HK-2 (cell line): ENCODE measurements around the gene LLGL1.

ENCODE experiments used
- DNase-seq: peaks from one replicate; pipeline ENCODE4 v3.0.0-alpha.2; 2018; ENCODE audit not compliant: unreplicated experiment

Gene LLGL1

GRCh38 chr17:18229771-18230170 is 4.3 kb downstream of the LLGL1 start:
- no peak for DNase-seq

GRCh38 chr17:18230288-18231141 is 5.1 kb downstream of the LLGL1 start:
- DNase-seq: no peak

- DNase-seq: no peak
Measured at GRCh38 chr17:18231164-18231563, 5.7 kb downstream of the LLGL1 start.

DNA sequence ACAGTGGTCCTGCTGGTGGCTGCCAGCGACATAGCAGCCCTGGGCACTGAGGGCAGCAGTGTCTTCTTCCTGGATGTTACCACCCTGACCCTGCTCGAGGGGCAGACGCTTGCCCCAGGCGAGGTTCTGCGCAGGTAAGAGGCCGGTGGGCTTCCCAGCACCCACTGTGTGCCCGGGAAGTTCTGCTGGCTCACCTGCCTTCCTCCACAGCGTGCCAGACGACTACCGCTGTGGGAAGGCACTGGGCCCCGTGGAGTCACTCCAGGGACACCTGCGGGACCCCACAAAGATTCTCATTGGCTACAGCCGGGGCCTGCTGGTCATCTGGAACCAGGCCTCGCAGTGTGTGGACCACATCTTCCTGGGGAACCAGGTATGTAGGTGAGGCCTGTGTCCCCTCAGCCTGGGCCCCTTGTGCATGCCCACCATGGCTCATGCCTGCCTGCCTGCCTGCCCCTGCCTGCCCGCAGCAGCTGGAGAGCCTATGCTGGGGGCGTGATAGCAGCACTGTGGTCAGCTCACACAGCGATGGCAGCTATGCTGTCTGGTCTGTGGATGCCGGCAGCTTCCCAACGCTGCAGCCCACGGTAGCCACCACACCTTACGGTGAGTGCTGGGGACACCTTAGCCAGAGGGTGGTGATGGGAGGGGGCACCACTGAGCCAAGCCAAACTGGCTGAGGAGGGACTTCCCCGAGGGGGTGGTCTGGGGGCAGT is 8.5 kb downstream of the LLGL1 start:
- DNase-seq: no peak

DNA sequence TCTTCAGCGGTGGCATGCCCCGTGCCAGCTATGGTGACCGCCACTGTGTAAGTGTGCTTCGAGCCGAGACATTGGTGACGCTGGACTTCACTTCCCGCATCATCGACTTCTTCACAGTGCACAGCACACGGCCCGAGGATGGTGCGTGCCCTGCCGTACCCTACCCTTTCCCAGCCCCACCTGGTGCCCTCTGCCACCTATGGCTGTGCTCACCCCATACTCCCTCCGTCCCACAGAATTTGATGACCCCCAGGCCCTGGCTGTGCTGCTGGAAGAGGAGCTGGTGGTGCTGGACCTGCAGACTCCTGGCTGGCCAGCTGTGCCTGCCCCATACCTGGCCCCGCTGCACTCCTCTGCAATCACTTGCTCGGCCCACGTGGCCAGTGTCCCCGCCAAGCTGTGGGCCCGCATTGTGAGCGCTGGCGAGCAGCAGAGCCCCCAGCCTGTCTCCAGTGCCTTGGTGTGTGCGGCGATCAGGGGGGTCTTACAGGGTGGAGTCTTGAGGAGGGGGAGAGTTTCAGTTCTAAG is 9.5 kb downstream of the LLGL1 start:
- DNase-seq: no peak

DNA sequence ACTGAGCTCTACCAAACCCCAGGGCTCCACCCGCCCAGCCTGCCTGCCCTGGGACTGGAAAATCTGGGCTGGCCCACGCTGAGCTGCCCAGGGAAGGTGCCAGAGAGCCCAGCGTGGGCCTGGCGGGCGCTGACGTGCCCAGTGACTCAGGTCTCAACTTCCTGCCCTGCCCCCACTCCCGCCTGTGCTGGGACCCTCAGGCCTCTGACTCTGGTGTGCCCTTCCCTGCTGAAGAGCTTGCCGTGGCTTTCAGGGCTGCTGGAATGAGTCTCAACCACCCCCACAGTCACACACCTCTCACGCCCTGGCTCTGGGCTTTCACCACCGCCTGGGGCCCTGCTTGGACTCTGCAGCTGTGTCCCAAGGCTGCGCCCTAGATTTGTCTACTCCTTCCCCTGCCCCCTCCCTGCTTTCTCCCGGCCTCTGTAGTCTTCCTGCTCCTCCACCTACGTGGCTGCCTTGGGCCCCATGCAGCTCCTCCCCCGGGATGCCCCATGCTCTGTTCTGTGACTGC is 10.4 kb downstream of the LLGL1 start:
- DNase-seq: peak; percentile 94

DNA sequence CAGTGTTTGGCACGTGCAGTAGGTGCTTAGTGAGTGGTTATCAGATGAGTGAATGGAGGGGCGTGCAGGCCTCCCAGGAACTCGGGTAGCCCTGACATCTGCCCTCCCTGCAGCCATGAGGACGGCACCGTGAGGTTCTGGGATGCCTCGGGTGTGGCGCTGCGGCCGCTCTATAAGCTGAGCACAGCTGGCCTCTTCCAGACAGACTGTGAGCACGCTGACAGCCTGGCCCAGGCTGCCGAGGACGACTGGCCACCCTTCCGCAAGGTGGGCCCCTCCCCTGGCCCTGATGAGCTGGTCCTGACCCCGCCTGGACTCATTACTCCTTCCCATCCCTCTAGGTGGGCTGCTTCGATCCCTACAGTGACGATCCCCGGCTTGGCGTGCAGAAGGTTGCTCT is 11.1 kb downstream of the LLGL1 start:
- no peak for DNase-seq

- no peak for DNase-seq
Measured at GRCh38 chr17:18237461-18237860, 12.0 kb downstream of the LLGL1 start.

DNA sequence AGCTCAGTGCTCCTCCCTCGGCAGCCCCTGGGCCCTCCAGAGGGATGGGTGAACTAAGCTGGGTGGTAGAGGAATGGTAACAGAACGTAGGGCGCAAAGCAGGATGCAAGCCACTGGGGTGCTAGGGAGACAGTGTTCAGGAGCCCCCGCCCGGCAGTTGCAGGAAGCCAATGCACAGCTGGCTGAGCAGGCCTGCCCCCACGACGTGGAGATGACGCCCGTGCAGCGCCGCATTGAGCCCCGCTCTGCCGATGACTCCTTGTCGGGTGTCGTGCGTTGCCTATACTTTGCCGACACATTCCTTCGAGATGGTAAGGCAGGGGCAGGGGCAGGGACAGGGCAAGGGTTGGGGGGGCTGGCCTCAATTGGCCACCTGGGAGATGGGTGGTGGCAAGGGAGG is 12.9 kb downstream of the LLGL1 start:
- DNase-seq: no peak

DNA sequence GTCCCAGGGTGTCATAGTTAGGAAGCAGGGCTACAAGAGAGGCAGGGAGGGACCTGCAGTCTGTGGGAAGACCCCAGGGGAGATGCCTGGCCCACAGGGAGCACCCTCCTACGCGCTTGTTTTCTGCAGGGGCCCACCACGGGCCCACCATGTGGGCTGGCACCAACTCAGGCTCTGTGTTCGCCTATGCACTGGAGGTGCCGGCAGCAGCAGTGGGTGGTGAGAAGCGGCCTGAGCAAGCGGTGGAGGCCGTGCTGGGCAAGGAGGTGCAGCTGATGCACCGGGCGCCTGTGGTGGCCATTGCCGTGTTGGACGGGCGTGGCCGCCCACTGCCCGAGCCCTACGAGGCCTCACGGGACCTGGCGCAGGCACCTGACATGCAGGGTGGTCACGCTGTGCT is 15.0 kb downstream of the LLGL1 start:
- DNase-seq: no peak

DNA sequence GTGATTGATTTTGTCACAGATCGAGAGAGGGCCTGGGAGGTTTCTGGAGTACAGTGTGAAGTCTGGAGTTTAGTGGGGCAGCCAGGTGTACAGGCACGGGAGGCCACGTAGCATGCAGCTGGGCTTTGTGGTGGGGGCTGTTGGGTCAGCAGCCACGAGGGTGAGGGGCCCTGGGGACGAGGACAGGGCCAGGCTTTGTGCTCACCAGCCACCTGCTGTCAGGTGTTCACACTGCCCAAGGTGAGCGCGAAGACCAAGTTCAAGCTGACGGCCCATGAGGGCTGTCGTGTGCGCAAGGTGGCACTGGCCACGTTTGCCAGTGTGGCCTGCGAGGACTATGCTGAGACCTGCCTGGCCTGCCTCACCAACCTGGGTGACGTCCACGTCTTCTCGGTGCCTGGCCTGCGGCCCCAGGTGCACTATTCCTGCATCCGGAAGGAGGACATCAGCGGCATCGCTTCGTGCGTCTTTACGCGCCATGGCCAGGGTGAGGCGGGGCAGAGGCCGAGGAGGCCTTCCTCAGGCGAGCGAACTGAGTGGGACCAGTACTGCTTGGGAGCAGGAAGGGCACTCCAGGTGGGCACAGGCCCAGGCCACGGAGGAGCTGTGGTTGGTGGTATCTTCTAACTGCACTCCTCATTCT is 15.9 kb downstream of the LLGL1 start:
- DNase-seq: no peak

DNA sequence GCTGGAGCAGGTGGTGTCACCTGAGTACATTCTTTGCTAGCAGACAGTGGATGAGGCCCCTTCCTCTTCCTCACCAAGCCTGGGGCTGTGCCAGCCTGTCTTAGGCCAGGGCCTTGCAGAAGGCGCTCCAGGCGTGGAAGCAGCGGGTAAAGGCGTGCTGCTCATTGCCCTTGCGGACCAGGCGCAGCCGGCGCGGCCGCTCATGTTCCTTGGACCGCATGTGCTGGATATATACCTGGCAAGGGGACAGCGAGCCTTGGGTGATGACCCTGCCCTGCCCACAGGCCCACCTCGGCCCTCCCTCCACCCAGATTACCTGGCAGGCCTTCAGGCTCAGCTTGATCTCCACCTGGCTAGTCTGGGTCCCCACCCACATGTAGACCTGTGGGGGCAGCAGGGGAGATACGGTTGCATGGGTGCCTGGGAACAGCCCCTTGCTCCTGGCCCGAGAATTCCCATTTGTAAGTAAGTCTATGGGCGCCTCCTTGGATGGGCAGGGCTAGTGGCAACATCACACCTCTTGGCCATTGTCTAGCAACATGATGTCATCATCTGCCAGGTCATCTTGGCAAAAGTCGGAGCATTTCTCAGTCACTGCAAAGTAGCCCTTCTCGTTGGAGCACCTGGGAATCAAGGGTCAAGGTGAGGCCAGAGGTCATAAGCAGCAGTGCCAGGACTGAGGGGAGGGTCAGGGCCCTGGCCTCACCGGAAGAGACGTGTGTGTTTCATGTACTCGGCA is 19.8 kb downstream of the LLGL1 start:
- no peak for DNase-seq

- no peak for DNase-seq
Measured at GRCh38 chr17:18246109-18246725, 20.8 kb downstream of the LLGL1 start.

DNA sequence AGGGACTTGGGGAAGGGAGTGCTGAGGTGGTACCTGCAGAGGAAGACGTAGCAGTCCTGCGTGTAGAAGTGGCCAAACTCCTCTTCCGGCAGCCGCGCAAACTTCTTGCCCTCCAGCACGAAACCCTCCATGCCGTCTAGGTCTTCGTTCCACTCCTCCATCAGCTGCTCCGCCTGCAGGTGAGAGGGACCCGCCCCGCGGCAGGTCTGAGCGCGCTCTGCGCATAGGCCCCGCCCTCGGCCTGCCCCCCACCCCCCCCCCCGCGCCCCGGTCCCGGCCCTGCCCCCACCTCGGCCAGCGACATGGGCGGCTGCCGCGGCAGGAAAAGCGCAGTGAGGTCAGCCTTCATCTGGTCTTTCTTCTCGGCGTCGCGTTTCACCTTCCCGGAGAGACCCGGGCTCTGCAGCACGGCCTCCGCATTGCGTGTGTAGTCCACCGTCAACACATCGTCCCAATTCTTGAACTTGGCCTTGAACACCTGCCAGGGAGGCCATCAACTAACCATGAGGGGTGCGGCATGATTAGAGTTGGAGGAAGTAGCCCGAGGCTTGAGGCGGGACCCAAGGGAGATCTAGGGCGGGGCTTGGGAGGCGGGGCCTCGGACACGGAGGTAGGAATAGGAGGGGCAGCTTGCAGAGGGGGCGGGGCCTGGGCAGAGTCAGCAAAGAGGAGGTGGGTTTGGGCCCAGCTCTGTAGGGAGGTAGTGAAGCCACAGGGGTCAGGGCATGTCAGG is 21.6 kb downstream of the LLGL1 start:
- no peak for DNase-seq

DNA sequence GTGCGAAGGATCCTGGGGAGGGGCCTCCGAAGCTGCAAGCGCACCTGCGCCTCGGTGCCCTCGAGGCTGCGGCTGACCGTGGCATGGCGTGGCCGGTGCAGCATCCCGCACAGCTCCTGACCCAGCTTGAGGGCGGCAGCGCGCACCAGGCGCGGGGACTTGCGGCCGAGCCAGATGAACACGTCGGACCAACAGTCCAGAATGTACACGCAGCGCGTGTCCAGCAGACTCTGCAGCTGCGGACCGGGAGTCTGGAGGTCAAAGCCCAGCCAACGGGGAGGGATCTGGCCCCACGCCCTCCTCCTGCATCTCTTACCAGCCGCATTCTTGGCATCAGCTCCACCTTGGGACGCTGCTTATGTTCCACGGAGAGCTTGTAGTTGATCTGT is 22.2 kb downstream of the LLGL1 start:
- no peak for DNase-seq

DNA sequence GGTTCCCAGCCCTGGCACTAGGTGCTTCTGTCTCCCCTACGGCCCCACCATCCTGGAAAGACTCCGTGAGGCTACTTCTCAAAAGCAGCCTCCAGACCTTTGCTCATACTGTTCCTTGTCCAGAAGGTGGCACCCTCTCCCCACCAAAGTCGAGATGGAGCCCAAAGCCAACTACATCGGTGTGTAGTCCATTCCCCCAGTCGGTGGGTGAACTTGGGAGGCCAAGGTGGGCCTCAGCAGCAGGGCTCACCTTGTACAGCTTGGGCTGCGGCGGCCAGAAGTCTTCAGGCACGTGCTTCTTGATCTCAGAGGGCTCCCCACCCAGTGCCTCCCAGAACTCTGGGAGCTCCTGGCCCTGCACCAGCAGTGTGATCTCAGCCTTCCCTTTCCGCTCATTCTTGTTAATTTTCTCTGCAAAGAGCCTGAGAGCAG is 22.9 kb downstream of the LLGL1 start:
- DNase-seq: peak; percentile 61

DNA sequence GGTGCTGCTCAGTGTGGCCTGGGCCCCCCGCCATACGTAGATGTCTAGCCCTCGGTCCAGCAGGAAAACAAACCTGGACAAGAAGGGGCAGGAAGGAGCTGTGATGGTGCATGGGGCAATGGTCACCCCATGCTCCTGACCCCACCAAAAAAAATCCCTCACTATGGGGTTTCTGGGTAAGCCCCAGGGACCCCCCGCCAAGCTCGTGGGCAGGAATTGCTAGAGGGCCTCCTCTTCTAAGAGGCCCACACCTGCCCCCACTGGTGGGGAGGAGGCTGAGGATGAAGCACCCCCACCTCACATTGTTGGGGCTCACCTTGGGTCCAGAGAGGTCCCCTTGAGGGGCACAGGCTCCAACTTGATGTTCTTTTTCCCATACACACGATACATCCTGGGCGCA is 23.4 kb downstream of the LLGL1 start:
- no peak for DNase-seq

- DNase-seq: no peak
Measured at GRCh38 chr17:18250259-18250658, 24.8 kb downstream of the LLGL1 start.

DNA sequence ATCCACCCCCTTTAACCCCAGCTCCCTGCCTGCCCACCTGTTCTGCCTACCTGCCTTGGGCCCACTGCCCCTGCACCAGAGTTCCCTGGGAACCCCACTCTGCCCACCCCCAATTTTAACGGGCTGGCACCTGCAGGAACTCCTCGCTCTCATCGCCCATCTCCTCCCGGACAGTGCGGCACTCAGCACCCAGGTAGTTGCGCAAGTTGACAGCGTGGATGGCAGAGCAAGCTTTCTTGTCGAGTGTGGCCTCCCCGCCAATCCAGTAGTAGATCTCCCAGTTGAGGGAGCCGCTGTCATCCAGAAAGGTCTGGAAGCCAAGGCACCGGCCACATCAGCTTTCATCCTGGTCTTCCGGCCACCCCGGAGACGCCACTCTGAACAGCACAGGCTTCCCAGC is 25.3 kb downstream of the LLGL1 start:
- DNase-seq: no peak

DNA sequence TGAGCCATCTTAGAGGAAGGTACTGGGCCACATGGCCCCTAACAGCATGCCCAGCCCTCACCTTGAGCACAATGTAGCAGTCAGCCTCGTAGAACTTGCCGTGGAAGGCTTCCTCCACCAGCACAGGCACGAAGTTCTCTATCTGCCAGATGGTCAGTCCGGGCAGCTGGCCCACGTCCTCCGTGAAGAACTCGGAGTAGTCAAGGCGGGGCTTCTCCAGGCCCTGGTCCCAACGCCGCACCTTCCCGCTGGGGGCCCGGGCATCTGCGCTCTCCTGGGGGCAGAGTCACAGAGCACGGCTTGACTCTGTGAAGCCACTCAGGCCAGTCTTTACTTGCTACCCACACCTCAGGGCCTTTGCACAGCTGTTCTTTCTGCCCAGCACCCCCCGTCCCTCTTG is 25.8 kb downstream of the LLGL1 start:
- DNase-seq: no peak
